ENCODE measurements around the gene ZNF593OS.

DNA sequence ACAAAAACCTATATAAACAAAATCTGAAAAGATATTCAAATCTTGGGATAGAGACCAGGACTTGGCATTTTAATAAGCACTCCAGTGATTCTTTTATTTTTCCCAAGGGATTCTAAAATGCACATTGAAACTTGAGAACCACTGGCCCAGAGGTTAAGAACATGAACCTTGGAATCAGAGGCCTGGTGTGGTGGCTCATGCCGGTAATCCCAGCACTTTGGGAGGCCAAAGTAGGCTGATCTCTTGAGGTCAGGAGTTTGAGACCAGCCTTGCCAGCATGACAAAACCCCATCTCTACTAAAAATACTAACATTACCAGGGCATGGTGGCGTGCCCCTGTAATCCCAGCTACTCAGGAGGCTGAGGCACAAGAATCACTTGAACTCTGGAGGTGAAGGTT is 49.5 kb upstream of the ZNF593OS start:
- TF ChIP-seq POLR2A (IDR thresholded peaks at IDR 0.05; ENCODE audit: low read depth, low read length) (no peak), JUN (IDR thresholded peaks at IDR 0.05; ENCODE audit: borderline replicate concordance, insufficient read depth, insufficient read length, low read depth) (no peak)
- TF ChIP-seq, protein P1, sequence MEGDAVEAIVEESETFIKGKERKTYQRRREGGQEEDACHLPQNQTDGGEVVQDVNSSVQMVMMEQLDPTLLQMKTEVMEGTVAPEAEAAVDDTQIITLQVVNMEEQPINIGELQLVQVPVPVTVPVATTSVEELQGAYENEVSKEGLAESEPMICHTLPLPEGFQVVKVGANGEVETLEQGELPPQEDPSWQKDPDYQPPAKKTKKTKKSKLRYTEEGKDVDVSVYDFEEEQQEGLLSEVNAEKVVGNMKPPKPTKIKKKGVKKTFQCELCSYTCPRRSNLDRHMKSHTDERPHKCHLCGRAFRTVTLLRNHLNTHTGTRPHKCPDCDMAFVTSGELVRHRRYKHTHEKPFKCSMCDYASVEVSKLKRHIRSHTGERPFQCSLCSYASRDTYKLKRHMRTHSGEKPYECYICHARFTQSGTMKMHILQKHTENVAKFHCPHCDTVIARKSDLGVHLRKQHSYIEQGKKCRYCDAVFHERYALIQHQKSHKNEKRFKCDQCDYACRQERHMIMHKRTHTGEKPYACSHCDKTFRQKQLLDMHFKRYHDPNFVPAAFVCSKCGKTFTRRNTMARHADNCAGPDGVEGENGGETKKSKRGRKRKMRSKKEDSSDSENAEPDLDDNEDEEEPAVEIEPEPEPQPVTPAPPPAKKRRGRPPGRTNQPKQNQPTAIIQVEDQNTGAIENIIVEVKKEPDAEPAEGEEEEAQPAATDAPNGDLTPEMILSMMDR (IDR thresholded peaks at IDR 0.05; ENCODE audit: extremely low read depth in 1 of 2, insufficient read depth in 1 of 2, low read depth in 1 of 2, low read length in 2 of 2), result no peak

All from endothelial cell of umbilical vein (primary cell).